ENCODE data around the gene CNNM3. TPM values are rescaled to one million over a fixed set of nuclear protein-coding genes. Genes with fewer than 3 reads are reported as not detected.
"Not testable (repeated sequence)": the region's sequence is repeated elsewhere in the genome, so short reads cannot be mapped to it uniquely, and the experiment has no call there.

CNNM3 gene
- total RNA-seq, 1 donor from 2014 or later = 20.9 TPM

DNA sequence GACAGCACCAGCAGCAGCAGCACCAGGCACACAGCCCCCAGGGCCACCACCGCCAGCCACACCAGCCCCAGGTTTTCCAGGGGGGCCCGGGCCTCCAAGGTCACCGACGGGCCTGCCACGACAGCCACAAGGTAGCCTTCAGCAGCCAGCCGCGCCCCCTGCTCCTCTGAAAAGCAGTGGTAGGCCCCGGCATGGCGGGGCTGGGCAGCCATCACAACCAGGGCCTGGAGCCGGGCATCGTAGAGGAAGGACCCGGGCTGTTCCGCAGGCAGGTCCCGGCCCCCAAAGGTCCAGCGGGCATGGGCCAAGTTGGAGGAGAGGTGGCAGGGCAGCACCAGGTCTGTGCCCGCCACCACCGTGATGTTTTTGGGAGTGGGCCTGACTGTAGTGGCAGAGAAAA, 45.0 kb downstream of the CNNM3 start:
- Mint-ChIP-seq H3K4me1 (ENCODE audit: unreplicated experiment) (peaks cover 35% of the 10 kb centered on the region), H3K27ac (ENCODE audit: unreplicated experiment) (no peak overlapping the region), H3K4me3 (ENCODE audit: unreplicated experiment) (no peak overlapping the region), H3K9me3 (ENCODE audit: unreplicated experiment) (no peaks in the 10 kb centered on the region), H3K27me3 (ENCODE audit: unreplicated experiment) (no peaks in the 10 kb centered on the region), H3K36me3 (ENCODE audit: unreplicated experiment) (peaks cover 14% of the 10 kb centered on the region)
- no peak for DNase-seq (ENCODE audit: extremely low spot score, unreplicated experiment)
- TF ChIP-seq, protein P1, sequence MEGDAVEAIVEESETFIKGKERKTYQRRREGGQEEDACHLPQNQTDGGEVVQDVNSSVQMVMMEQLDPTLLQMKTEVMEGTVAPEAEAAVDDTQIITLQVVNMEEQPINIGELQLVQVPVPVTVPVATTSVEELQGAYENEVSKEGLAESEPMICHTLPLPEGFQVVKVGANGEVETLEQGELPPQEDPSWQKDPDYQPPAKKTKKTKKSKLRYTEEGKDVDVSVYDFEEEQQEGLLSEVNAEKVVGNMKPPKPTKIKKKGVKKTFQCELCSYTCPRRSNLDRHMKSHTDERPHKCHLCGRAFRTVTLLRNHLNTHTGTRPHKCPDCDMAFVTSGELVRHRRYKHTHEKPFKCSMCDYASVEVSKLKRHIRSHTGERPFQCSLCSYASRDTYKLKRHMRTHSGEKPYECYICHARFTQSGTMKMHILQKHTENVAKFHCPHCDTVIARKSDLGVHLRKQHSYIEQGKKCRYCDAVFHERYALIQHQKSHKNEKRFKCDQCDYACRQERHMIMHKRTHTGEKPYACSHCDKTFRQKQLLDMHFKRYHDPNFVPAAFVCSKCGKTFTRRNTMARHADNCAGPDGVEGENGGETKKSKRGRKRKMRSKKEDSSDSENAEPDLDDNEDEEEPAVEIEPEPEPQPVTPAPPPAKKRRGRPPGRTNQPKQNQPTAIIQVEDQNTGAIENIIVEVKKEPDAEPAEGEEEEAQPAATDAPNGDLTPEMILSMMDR (IDR thresholded peaks at IDR 0.05) = no peak

DNA sequence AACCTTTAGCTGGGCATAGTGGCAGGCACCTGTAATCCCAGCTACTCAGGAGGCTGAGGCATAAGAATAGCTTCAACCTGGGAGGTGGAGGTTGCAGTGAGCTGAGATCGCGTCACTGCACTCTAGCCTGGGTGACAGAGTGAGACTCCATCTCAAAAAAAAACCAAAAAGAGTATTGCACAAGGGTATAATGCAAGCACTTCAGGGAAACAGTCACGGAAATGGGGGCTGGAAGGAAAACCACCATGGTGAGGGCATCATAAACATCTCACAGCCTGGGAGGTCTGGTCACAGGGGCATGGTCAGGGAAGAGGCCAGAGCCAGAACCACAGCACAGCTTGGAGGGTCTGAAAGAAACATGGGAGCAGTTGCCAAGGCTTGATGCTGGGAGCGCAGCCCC, 47.0 kb downstream of the CNNM3 start:
- H3K4me1 Mint-ChIP-seq (ENCODE audit: unreplicated experiment) = peaks cover 39% of the 10 kb centered on the region
- H3K27me3 Mint-ChIP-seq (ENCODE audit: unreplicated experiment); H3K9me3 Mint-ChIP-seq (ENCODE audit: unreplicated experiment); DNase-seq (ENCODE audit: extremely low spot score, unreplicated experiment); H3K4me3 Mint-ChIP-seq (ENCODE audit: unreplicated experiment); H3K27ac Mint-ChIP-seq (ENCODE audit: unreplicated experiment): not testable (repeated sequence)
- peaks cover 17% of the 10 kb centered on the region for H3K36me3 Mint-ChIP-seq (ENCODE audit: unreplicated experiment)

DNA sequence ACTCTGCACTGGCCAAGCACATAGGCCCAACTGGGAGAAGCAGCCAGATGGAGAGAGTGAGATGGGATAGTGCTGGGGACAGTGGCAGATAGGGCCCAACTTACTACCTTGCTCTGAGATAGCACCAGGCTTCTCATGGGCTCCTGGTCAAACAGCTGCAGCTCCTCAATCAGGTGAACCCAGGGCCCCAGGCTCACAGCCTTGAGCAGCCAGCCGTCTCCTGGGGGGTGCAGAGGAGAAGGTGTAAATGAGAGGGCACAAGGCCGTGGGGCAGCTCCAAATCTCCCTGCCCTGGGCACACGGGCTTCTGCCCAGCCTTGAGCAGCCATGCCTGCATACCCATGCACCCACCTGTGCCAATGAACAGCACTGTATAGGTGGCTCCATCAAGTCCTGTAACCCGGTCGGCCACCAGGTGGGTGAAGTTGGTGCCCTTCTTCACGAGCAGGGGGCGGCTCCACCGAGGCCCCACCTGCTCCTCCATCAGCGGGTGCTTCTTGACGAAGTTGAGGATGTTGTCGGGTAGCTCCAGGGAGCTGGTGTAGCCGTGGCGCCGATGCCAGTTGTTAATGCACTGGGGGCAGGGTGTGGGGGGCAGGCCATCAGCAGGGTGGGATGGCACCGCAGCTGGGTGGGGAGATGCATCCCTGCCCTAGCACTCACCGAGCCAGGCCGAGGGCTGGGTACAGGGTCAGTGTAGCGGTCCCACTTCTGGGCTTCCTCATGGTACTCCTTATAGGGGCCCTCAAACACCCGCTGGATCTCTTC, 47.7 kb downstream of the CNNM3 start:
- DNase-seq (ENCODE audit: extremely low spot score, unreplicated experiment) = no peak
- Mint-ChIP-seq H3K27ac (ENCODE audit: unreplicated experiment) (no peak overlapping the region), H3K27me3 (ENCODE audit: unreplicated experiment) (no peaks in the 10 kb centered on the region), H3K36me3 (ENCODE audit: unreplicated experiment) (peaks cover 17% of the 10 kb centered on the region), H3K4me1 (ENCODE audit: unreplicated experiment) (peaks cover 35% of the 10 kb centered on the region), H3K4me3 (ENCODE audit: unreplicated experiment) (no peak overlapping the region), H3K9me3 (ENCODE audit: unreplicated experiment) (no peaks in the 10 kb centered on the region)
- TF ChIP-seq, protein P1 (IDR thresholded peaks at IDR 0.05) = no peak

DNA sequence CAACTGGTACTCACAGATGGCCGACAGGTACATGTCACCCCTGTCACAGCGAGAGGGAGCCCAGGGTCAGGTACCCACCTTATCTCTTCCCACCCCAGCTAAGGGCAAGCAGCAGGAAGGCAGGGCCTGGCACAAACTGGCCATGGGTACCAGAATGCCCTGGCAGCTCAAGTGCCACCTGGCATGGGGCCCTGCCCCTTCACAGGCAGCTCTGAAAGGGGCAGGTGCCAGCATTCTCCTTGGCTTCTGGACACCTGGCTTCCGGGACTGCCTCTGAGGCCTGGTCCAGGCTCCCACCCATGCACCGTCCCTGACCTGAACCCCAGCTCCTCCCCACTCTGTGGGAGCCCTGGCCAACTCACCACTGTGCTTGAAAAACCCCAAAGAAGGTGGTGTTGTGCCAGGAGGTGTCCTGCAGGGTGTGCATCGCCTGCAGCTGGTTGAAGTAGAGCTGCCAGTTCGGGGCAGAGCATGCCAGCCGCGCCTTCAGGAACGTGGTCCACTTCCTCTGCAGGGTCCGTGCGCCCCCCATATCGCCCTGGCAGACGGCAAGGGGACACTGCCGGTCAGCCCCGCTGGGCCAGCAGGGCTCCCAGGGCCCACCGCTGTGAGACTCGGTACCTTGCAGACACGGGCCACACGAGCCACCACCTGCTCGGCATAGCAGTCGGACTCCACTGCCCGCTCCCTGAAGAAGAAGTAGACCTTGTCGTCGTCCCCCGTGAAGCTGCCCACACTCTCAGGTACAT, 48.4 kb downstream of the CNNM3 start:
- Mint-ChIP-seq H3K4me3 (ENCODE audit: unreplicated experiment) (no peak overlapping the region), H3K27ac (ENCODE audit: unreplicated experiment) (no peak overlapping the region), H3K4me1 (ENCODE audit: unreplicated experiment) (peaks cover 27% of the 10 kb centered on the region), H3K27me3 (ENCODE audit: unreplicated experiment) (no peaks in the 10 kb centered on the region), H3K36me3 (ENCODE audit: unreplicated experiment) (peaks cover 17% of the 10 kb centered on the region), H3K9me3 (ENCODE audit: unreplicated experiment) (no peaks in the 10 kb centered on the region)
- DNase-seq (ENCODE audit: extremely low spot score, unreplicated experiment) = no peak
- TF ChIP-seq, protein P1 (IDR thresholded peaks at IDR 0.05) = no peak

DNA sequence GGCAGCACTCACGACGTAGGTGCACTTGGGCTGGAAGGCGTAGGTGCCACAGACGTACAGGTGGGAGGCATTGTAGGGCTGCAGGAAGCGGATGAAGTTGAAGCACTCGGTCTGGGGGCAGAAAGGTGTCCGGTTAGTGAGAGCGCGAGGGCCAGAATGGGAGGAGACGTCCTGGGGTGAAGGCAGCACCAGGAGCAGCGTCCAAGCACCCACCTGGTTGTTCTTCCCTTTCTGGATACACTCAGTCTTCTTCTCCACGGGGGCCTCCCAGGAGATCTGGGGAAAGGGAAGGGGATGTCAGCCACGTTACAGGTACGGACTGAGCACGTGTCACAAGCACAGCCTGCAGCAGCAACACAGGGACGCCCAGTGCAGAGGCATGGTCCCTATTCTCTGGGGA, 49.6 kb downstream of the CNNM3 start:
- Mint-ChIP-seq H3K36me3 (ENCODE audit: unreplicated experiment) (peaks cover 17% of the 10 kb centered on the region), H3K4me1 (ENCODE audit: unreplicated experiment) (peaks cover 21% of the 10 kb centered on the region), H3K9me3 (ENCODE audit: unreplicated experiment) (no peaks in the 10 kb centered on the region), H3K27me3 (ENCODE audit: unreplicated experiment) (no peaks in the 10 kb centered on the region), H3K4me3 (ENCODE audit: unreplicated experiment) (no peak overlapping the region), H3K27ac (ENCODE audit: unreplicated experiment) (no peak overlapping the region)
- TF ChIP-seq, protein P1 (IDR thresholded peaks at IDR 0.05) = no peak
- no peak for DNase-seq (ENCODE audit: extremely low spot score, unreplicated experiment)

All from osteocyte (in vitro differentiated cells).